Measurements from ENCODE around the gene XPNPEP2.
A peak's percentile ranks its signal among the peaks of the same experiment; 100 is the strongest.

The XPNPEP2 gene

DNA sequence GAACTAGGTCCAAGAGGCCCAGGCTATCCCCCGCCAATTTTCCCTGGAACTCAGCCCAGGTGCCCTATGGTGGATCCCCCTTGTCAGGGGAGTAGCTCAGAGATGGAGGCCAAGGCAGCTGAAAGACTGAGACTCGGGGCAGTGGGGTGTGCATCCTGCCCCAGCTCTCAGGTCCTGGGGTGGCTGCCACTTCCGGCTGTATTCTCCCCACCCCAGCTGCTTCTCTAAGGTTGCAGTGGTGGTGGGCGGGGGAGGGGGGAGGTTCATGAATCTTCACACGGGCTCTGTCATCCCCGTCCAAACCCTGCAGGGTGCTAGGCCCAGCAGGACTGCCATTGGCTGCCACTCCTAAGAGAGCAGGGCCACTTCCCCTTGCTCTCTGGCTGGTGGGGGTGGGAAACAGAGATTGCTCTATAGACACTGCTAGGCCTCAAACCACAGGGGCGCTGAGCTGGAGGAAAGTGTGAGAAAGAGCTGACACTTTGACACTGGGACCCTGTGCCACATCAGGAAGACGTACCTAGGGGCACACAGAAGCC, 42.4 kb downstream of the XPNPEP2 start:
- peak; percentile 60 to 85 for DNase-seq

- no peak for DNase-seq
Observed at GRCh38 chrX:129781680-129782495, 43.1 kb downstream of the XPNPEP2 start.

GRCh38 chrX:129782706-129783105, 43.9 kb downstream of the XPNPEP2 start:
- DNase-seq, result peak in 1 of 2 donors; percentile 38

- no peak for DNase-seq
Observed at GRCh38 chrX:129783291-129783713, 44.5 kb downstream of the XPNPEP2 start.

- DNase-seq, result peak; percentile 70 to 77
Observed at GRCh38 chrX:129784371-129784770, 45.6 kb downstream of the XPNPEP2 start.

- DNase-seq, result no peak
Observed at GRCh38 chrX:129785160-129785947, 46.6 kb downstream of the XPNPEP2 start.

- peak; percentile 28 to 56 for DNase-seq
Observed at GRCh38 chrX:129786210-129786651, 47.5 kb downstream of the XPNPEP2 start.

- no peak for DNase-seq
Observed at GRCh38 chrX:129787336-129788055, 48.7 kb downstream of the XPNPEP2 start.

DNA sequence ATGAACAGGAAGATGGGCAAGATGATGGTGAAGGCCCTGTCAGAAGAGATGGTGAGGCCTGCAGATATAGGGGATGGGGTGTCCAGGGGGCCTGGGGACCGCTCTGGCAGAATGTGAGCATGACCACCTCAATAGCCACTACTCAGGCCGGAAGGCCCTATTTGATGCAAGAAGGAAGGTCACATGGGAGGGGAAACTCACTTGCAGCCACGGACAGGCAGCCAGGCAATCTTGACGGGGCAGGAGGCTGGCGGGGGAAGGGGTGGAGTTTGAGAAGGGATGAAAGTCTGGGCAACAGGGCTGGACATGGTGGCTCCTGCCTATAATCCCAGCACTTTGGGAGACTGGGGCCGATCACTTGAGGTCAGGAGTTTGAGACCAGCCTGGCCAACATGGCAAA, 49.7 kb downstream of the XPNPEP2 start:
- peak in 1 of 2 donors; percentile 15 for DNase-seq

- no peak for DNase-seq
Observed at GRCh38 chrX:129790146-129790545, 51.4 kb downstream of the XPNPEP2 start.

DNA sequence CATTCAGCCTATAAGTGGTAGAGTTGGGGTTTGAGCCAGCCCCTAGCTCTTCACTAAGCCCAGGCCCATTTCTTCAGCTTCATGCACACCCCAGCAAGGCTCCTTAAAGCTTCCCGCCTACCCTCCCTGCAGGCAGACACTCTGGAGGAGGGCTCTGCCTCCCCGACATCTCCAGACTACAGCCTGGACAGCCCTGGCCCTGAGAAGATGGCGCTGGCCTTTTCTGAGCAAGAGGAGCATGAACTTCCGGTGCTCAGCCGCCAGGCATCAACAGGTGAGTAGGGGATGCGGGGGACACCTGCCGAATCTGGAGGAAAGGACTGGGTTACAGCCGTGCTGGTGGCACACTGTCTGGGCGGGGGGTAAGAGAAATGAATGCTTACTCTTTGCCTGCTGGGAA, 52.0 kb downstream of the XPNPEP2 start:
- DNase-seq, result no peak

GRCh38 chrX:129791336-129791735, 52.6 kb downstream of the XPNPEP2 start:
- no peak for DNase-seq

DNA sequence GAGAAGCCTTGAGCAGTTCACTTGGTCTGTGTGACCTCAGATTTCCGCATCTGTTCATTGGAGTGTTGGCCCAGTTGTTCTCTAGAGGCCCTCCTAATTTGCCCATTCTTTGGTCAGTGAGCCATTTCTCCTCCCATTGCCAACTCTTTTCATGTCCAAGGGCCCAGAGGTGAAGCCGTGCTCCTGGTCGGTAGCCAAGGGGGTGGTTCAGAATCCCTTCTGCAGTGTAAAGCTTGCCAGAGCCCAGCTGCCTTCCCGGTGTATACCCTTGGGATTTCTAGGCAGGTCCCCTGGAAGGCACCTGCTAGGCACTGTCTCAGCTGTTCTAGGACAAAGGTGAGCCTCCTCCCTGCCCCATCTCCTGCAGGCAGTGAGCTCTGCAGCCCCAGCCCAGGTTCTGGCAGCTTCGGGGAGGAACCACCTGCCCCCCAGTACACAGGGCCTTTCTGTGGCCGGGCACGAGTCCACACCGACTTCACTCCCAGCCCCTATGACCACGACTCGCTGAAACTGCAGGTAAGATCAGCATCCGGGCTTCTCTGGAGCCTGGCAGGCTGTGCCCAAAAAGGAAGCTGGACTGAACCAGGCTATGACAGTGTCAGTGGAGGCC, 53.3 kb downstream of the XPNPEP2 start:
- no peak for DNase-seq

DNA sequence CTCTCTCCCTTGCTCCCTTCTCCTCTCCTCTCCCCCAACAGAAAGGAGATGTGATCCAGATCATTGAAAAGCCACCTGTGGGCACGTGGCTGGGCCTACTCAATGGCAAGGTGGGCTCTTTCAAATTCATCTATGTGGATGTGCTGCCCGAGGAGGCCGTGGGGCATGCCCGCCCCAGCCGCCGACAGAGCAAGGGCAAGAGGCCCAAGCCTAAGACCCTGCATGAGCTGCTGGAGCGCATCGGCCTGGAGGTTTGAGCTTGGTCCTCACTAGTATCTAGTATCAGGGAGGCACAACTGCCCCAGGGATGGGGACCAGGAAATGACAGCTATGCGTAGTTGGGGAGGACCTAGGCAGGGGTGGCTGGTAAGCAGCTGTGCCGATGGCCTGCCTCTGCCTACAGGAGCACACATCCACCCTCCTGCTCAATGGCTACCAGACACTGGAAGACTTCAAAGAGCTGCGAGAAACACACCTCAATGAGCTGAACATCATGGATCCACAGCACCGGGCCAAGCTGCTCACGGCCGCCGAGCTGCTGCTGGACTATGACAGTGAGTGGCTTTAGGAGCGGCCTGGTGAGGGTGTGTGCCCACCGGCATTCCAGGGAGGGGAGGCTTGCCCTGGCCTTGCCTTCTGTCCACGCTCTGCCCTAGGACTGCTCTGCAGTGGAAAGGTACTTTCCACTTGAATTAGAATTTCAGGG, 54.0 kb downstream of the XPNPEP2 start:
- DNase-seq, result no peak

GRCh38 chrX:129793604-129794191, 54.9 kb downstream of the XPNPEP2 start:
- no peak for DNase-seq

- DNase-seq, result no peak
Observed at GRCh38 chrX:129795584-129795983, 56.8 kb downstream of the XPNPEP2 start.

GRCh38 chrX:129797251-129797906, 58.6 kb downstream of the XPNPEP2 start:
- no peak for DNase-seq

DNA sequence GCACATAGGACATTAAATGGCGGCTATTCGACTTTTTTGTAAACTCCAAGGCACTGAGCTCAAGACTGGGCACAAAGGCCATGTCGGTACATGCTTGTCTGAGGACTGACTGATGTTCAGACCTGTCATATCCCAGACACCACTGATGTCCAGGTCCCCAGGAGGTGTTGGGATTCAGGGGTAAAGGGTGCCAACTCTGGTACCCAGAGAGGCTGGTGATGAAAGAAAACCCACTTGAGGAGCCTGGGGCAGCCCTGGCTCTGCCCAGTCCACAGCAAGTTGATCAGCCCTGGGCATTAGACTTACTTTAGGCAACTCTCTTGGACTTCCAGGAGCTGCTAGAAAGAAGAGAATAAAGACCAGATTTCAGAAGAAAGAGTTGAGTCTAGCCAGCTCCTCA, 59.7 kb downstream of the XPNPEP2 start:
- DNase-seq, result no peak

- DNase-seq, result peak in 1 of 2 donors; percentile 59
Observed at GRCh38 chrX:129798888-129799287, 60.1 kb downstream of the XPNPEP2 start.

DNA sequence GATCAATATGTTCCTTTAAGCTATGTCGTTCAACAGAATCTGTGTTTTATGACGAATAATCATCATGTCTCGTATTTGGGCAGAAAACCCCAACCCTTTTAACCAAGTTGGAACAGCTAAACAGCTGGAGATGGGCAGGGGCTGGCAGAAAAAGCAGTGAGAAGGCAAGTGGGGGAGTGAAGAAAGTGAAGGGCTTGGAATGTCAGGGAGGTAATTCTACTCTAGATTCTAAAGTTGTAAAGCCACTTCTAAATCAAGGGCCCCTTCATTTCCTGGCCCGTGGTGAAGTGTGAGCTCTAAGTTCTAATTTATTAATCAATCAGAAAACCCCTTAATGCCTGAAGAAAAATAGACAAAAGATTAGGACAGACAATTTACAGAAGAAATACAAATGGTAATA, 61.4 kb downstream of the XPNPEP2 start:
- no peak for DNase-seq

DNA sequence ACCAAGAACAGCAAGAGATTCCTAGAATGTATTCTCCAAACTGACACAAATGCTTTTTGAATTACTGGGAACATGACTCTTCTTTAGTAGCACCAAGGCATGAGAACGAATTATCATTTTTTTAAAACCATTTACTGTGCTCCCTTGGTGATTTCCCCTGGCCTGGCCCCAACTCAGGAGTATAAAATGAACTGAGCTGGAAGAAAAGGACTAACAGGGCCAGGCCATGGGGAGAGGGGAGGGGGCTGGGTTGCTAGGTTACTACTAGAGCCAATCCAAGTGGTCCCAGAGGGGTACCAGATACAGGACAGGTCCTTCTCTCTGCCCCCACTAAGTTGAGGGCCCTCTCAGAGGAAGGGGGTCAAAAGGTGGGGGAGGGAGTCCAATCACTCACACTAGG, 64.1 kb downstream of the XPNPEP2 start:
- no peak for DNase-seq
